HepG2 (cell line): ENCODE measurements around the gene PLEKHN1. TPM values are rescaled to one million over a fixed set of nuclear protein-coding genes. Genes with fewer than 3 reads are reported as not detected.

Experiments
- ADNP ChIP-seq: sonication (generic); formaldehyde crosslinking; IDR thresholded peaks from 2 replicates; pipeline ENCODE4 v1.4.0; 2020; ENCODE audit warnings: missing genetic modification reagents
- BRD4 ChIP-seq: sonication (generic); formaldehyde crosslinking; IDR thresholded peaks from 2 replicates; pipeline ENCODE4 v1.4.0; 2020; ENCODE audit warnings: missing genetic modification reagents
- CCDC6 ChIP-seq: sonication (generic); formaldehyde crosslinking; IDR thresholded peaks from 2 replicates; pipeline ENCODE4 v1.8.1; 2022; ENCODE audit warnings: mild to moderate bottlenecking, missing genetic modification reagents, moderate library complexity
- E2F1 ChIP-seq: sonication (generic); formaldehyde crosslinking; IDR thresholded peaks from 2 replicates; pipeline ENCODE4 v1.5.0; 2020; ENCODE audit warnings: missing genetic modification reagents
- ESRRA ChIP-seq: sonication (generic); formaldehyde crosslinking; IDR thresholded peaks from 2 replicates; pipeline ENCODE4 v1.5.1; 2020; ENCODE audit warnings: mild to moderate bottlenecking, low read depth, missing genetic modification reagents
- HIVEP1 ChIP-seq: sonication (generic); formaldehyde crosslinking; IDR thresholded peaks from 2 replicates; pipeline ENCODE4 v1.4.0; 2020; ENCODE audit warnings: mild to moderate bottlenecking, missing genetic modification reagents
- KAT7 ChIP-seq: IDR thresholded peaks from 2 replicates; pipeline ENCODE4 v1.6.1; 2018; ENCODE audit warnings: borderline replicate concordance, missing compliant biosample characterization
- KDM5B ChIP-seq: sonication (generic); formaldehyde crosslinking; IDR thresholded peaks from 2 replicates; pipeline ENCODE4 v1.4.0; 2020; ENCODE audit warnings: missing genetic modification reagents, mild to moderate bottlenecking, borderline replicate concordance
- PAX8 ChIP-seq: sonication (generic); formaldehyde crosslinking; IDR thresholded peaks from 2 replicates; pipeline ENCODE4 v1.8.0; 2022; ENCODE audit warnings: mild to moderate bottlenecking, missing genetic modification reagents, borderline replicate concordance
- RCOR2 ChIP-seq: IDR thresholded peaks from 2 replicates; pipeline ENCODE4 v1.6.1; 2016; ENCODE audit warnings: missing biosample characterization, missing genetic modification reagents
- SAFB2 ChIP-seq: sonication (generic); formaldehyde crosslinking; IDR thresholded peaks from 2 replicates; pipeline ENCODE4 v1.5.1; 2020; ENCODE audit warnings: missing genetic modification reagents, low read depth, mild to moderate bottlenecking, borderline replicate concordance
- UBTF ChIP-seq: sonication (generic); formaldehyde crosslinking; IDR thresholded peaks from 2 replicates; pipeline ENCODE4 v1.4.0; 2020; ENCODE audit warnings: mild to moderate bottlenecking, missing genetic modification reagents
- ZBTB39 ChIP-seq: sonication (generic); formaldehyde crosslinking; IDR thresholded peaks from 2 replicates; pipeline ENCODE4 v1.5.0; 2020; ENCODE audit warnings: missing genetic modification reagents
- ZEB1 ChIP-seq: IDR thresholded peaks from 2 replicates; pipeline ENCODE4 v1.6.1; 2012; ENCODE audit warnings: mild to moderate bottlenecking, low read depth, inconsistent platforms; ENCODE audit not compliant: insufficient replicate concordance
- ZNF280D ChIP-seq: sonication (generic); formaldehyde crosslinking; IDR thresholded peaks from 2 replicates; pipeline ENCODE4 v1.5.1; 2020; ENCODE audit warnings: mild to moderate bottlenecking, missing genetic modification reagents
- ZNF589 ChIP-seq: sonication (generic); formaldehyde crosslinking; conservative IDR thresholded peaks from 2 replicates; pipeline ENCODE4 v1.8.0; 2022; ENCODE audit warnings: mild to moderate bottlenecking, moderate library complexity, missing genetic modification reagents
- ZXDC ChIP-seq: sonication (generic); formaldehyde crosslinking; IDR thresholded peaks from 2 replicates; pipeline ENCODE4 v1.5.0; 2020; ENCODE audit warnings: mild to moderate bottlenecking, missing genetic modification reagents
- polyA plus RNA-seq, 8 experiments: library from polyadenylated mRNA; depleted of rRNA in 3 of 8; stranded (reverse) in 7 of 8; unstranded in 1 of 8; fragments of >200 nt; fragmentation: Illumina TruSeq in 4 of 8; extraction: Trizol in 4 of 8; gene quantifications; 2 replicates each; pipeline versions ENCODE4 v1.2.1 to v1.2.3, GENCODE V29; 2011 to 2016; ENCODE audit warnings: low read depth in 4 of 8, missing spikeins in 1 of 8, mixed read lengths in 1 of 8; ENCODE audit not compliant: insufficient read depth in 1 of 8
- total RNA-seq, 5 experiments: library from RNA; depleted of rRNA; stranded (reverse); fragments of >200 nt; fragmentation: Illumina TruSeq; extraction: Trizol; gene quantifications; 2 replicates each; pipeline ENCODE4 v1.2.3, GENCODE V29; 2016; ENCODE audit warnings: low read depth in 1 of 5

PLEKHN1 gene
- total and polyA plus RNA-seq, 2 of the 13 experiments (the other 11 are each of a cell fraction or from before 2014, with no cell fraction given): 0.42 to 0.58 TPM

- peak; percentile 75 for TF ChIP-seq UBTF (CRISPR knock-in tag)
- TF ChIP-seq ADNP: no peak
- TF ChIP-seq ZEB1: no peak
- TF ChIP-seq HIVEP1: no peak
- no peak for TF ChIP-seq E2F1 (CRISPR knock-in tag)
- TF ChIP-seq KAT7 (CRISPR knock-in tag): peak; percentile 71; the same call in 1 of the 2 replicates
- no peak for TF ChIP-seq ZBTB39
- TF ChIP-seq ZNF589 (CRISPR knock-in tag): 0 out of 2 replicates have a peak, but pooled peaks have one; percentile 36
- no peak for TF ChIP-seq PAX8
- TF ChIP-seq ZNF280D (CRISPR knock-in tag): no peak
- peak; percentile 19; the same call in 1 of the 2 replicates for TF ChIP-seq ZXDC (CRISPR knock-in tag)
- TF ChIP-seq RCOR2 (CRISPR knock-in tag): no peak
- TF ChIP-seq KDM5B: no peak; the same call in 1 of the 2 replicates
- TF ChIP-seq ESRRA (CRISPR knock-in tag): no peak
- 0 out of 2 replicates have a peak, but pooled peaks have one; percentile 47 for TF ChIP-seq BRD4 (CRISPR knock-in tag)
- 0 out of 2 replicates have a peak, but pooled peaks have one; percentile 65 for TF ChIP-seq SAFB2 (CRISPR knock-in tag)
- TF ChIP-seq CCDC6 (CRISPR knock-in tag): peak; percentile 70; the same call in 1 of the 2 replicates
Observed at GRCh38 chr1:966704-967300, 520 bp downstream of the PLEKHN1 start (continued).
